GM06990 (cell line): ENCODE results near the gene TBC1D22A.

Source experiments
- DNase-seq: peaks from one replicate; pipeline ENCODE4 v3.0.0-alpha.2; 2011; ENCODE audit not compliant: insufficient read length; ENCODE audit errors: extremely low read depth
- H3K27me3 ChIP-seq: replicated peaks from 2 replicates; pipeline ENCODE4 v1.6.0; 2011; ENCODE audit warnings: low read length; ENCODE audit not compliant: control insufficient read depth, insufficient read depth
- H3K36me3 ChIP-seq: 2 replicates; pipeline ENCODE4 v1.5.1; 2011; ENCODE audit warnings: low read length; ENCODE audit not compliant: control insufficient read depth, insufficient read depth
- H3K4me3 ChIP-seq: replicated peaks from 2 replicates; pipeline ENCODE4 v1.5.1; 2011; ENCODE audit warnings: low read depth, mild to moderate bottlenecking, control low read depth, low read length
- CTCF ChIP-seq: IDR thresholded peaks from 2 replicates; pipeline ENCODE4 v1.5.1; 2011; ENCODE audit warnings: low read length, control low read depth, mild to moderate bottlenecking, inconsistent platforms; ENCODE audit not compliant: insufficient read depth, poor library complexity, severe bottlenecking

Gene TBC1D22A

GRCh38 chr22:46735747-46736608 is 26.5 kb upstream of the TBC1D22A start:
- H3K4me3 ChIP-seq: peak overlapping the region; percentile 75
- no peaks in the 10 kb centered on the region; the same call in 1 of the 2 replicates for H3K36me3 ChIP-seq
- DNase-seq: no peak
- TF ChIP-seq CTCF: no peak
- no peaks in the 10 kb centered on the region for H3K27me3 ChIP-seq

GRCh38 chr22:46736705-46737104 is 25.7 kb upstream of the TBC1D22A start:
- DNase-seq: no peak
- H3K36me3 ChIP-seq: no peaks in the 10 kb centered on the region; the same call in 1 of the 2 replicates
- no peaks in the 10 kb centered on the region for H3K27me3 ChIP-seq
- TF ChIP-seq CTCF: no peak
- peak overlapping the region; percentile 75 for H3K4me3 ChIP-seq

GRCh38 chr22:46737105-46737975 is 25.1 kb upstream of the TBC1D22A start:
- Histone ChIP-seq H3K36me3 (no peaks in the 10 kb centered on the region), H3K27me3 (no peaks in the 10 kb centered on the region), H3K4me3 (peak overlapping the region; percentile 75)
- peak; percentile 8 for TF ChIP-seq CTCF
- peak; percentile 69 for DNase-seq

- peak within 1 kb of the TSS; percentile 75 for H3K4me3 ChIP-seq
- H3K27me3 ChIP-seq: no peaks in the 10 kb centered on the region
- no peaks in the 10 kb centered on the region for H3K36me3 ChIP-seq
- TF ChIP-seq CTCF: no peak
- peak; percentile 71 for DNase-seq
Observed at GRCh38 chr22:46737976-46738646, 24.3 kb upstream of the TBC1D22A start, which contains the start of gene CERK. Gene CERK, minus strand, starts transcription at chr22:46738252. Its CDS starts 104 bp downstream, at chr22:46738148.

- TF ChIP-seq CTCF: no peak
- DNase-seq: no peak
- H3K27me3 ChIP-seq: no peaks in the 10 kb centered on the region
- H3K36me3 ChIP-seq: no peaks in the 10 kb centered on the region
- peak overlapping the region; percentile 75 for H3K4me3 ChIP-seq
Observed at GRCh38 chr22:46738647-46739093, 23.8 kb upstream of the TBC1D22A start.
